Right atrium auricular region (tissue), 2 donors: ENCODE results near the gene TSPAN8. TPM values are rescaled to one million over a fixed set of nuclear protein-coding genes. Genes with fewer than 3 reads are reported as not detected.

Source experiments
- DNase-seq: peaks from one replicate; pipeline ENCODE4 v3.0.0-alpha.2; 2019; ENCODE audit warnings: low spot score
- H3K27ac ChIP-seq, 2 donors: fragments of 200-600 bp; sonication (generic); 1 replicate in 1 of 2; 2 replicates in 1 of 2; pipeline ENCODE4 v1.5.1; 2016 to 2019
- H3K27me3 ChIP-seq, 2 donors: fragments of 200-600 bp; sonication (generic); one replicate each; pipeline versions ENCODE4 v1.5.1 to v1.6.0; 2017 to 2019
- H3K36me3 ChIP-seq: fragments of 200-600 bp; sonication (generic); one replicate; pipeline ENCODE4 v1.5.1; 2016
- H3K4me1 ChIP-seq, 2 donors: fragments of 200-600 bp; sonication (generic); one replicate each; pipeline versions ENCODE4 v1.5.1 to v1.6.0; 2017 to 2019
- H3K4me3 ChIP-seq, 2 donors: fragments of 200-600 bp; sonication (generic); 1 replicate in 1 of 2; 2 replicates in 1 of 2; pipeline ENCODE4 v1.5.1; 2017 to 2019; ENCODE audit warnings: mild to moderate bottlenecking in 1 of 2, moderate library complexity in 1 of 2
- H3K9me3 ChIP-seq, 2 donors: fragments of 200-600 bp; sonication (generic); one replicate each; pipeline ENCODE4 v1.5.1; 2019
- total RNA-seq, 2 donors: library from RNA; depleted of rRNA; stranded (reverse); fragments of >200 nt; gene quantifications; one replicate each; pipeline ENCODE4 v1.1.0, GENCODE V29; 2016
- TF ChIP-seq, protein P1 (sequence below), 2 donors: fragments of 200-600 bp; sonication (generic); IDR thresholded peaks; one replicate each; pipeline ENCODE4 v1.5.1; 2019; ENCODE audit warnings: antibody characterized with exemption in 2 of 2

TSPAN8 gene
- total RNA-seq, 2 donors from 2014 or later, result 2.2 to 2.8 TPM

DNA sequence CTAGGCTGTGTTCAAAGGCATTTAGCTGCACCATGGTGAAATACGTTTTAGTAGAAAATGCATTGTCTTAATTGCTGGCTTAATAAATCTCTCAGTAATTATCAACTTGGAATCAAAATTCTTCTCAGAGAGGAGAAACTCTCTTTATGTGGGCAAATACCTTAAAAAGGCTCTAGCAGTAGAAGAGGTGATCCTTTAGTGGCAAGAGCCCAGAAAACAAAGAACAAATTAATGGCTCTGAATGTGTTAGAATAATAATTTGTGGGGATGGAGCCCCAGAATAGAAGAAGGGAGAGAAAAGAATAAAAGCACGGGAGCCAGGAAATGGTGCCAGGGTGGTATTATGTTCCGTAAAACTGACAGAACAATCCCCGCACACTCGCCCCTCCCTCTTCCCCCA lies 14.8 kb downstream of the TSPAN8 start:
- H3K27me3 ChIP-seq, result no peaks in the 10 kb centered on the region
- H3K4me3 ChIP-seq, result no peak overlapping the region
- no peak for DNase-seq
- H3K27ac ChIP-seq, result no peak overlapping the region
- no peaks in the 10 kb centered on the region for H3K9me3 ChIP-seq
- TF ChIP-seq, protein P1, sequence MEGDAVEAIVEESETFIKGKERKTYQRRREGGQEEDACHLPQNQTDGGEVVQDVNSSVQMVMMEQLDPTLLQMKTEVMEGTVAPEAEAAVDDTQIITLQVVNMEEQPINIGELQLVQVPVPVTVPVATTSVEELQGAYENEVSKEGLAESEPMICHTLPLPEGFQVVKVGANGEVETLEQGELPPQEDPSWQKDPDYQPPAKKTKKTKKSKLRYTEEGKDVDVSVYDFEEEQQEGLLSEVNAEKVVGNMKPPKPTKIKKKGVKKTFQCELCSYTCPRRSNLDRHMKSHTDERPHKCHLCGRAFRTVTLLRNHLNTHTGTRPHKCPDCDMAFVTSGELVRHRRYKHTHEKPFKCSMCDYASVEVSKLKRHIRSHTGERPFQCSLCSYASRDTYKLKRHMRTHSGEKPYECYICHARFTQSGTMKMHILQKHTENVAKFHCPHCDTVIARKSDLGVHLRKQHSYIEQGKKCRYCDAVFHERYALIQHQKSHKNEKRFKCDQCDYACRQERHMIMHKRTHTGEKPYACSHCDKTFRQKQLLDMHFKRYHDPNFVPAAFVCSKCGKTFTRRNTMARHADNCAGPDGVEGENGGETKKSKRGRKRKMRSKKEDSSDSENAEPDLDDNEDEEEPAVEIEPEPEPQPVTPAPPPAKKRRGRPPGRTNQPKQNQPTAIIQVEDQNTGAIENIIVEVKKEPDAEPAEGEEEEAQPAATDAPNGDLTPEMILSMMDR (IDR thresholded peaks at IDR 0.05), result no peak
- no peaks in the 10 kb centered on the region for H3K36me3 ChIP-seq
- H3K4me1 ChIP-seq, result no peaks in the 10 kb centered on the region

DNA sequence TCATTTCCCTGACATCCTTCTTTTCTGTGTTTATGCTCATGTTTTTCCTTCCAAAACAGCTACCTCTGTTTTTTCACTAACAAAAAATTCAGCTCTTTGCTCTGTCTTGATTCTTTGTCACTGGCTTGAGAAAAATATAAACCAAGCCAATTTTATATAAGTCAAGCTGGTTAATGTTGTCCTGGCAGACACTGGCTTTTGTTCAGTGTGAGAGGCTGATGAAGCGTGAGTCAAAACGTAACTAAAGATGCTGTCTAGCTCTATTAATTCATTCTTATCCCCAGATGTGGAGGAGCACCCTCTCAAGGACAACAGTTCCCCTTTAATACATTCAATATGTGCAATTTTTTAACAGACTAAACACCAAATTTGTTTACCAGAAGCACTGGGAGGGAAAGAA lies 15.8 kb downstream of the TSPAN8 start:
- TF ChIP-seq, protein P1 (IDR thresholded peaks at IDR 0.05), result no peak
- peak overlapping the region in 1 of 2 donors; percentile 59 for H3K27ac ChIP-seq

DNA sequence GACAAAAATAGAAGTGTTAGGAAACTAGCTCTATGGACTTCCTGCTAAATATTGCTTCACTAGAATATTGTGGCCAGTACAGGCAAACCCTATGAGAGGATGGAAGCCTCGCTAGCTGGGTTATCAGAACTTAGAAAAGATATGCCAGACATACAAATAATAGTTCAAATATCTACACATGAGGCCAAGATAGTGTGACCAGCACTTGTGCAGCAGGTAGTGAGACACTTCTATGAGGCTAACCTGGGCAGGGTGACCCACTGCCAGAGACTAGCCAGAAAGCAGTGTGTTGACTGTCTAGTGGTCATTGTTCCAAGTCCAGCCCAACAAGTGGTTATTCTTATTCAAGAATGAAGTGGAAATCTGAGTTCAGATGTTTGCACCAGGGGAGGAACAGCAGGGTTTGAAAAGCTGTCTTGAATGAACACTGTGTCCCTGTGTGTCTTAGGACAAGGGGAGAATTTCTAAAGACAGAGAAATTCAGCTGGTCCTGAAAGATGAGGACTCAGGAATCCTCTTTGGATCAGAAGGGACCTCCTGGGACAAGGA lies 16.3 kb downstream of the TSPAN8 start:
- TF ChIP-seq, protein P1 (IDR thresholded peaks at IDR 0.05), result no peak
- H3K27ac ChIP-seq, result peak overlapping the region in 1 of 2 donors; percentile 59
- no peaks in the 10 kb centered on the region for H3K4me1 ChIP-seq
- no peak overlapping the region for H3K4me3 ChIP-seq
- no peaks in the 10 kb centered on the region for H3K9me3 ChIP-seq
- no peaks in the 10 kb centered on the region for H3K27me3 ChIP-seq
- no peaks in the 10 kb centered on the region for H3K36me3 ChIP-seq
- DNase-seq, result no peak

More for the DNA sequence above, 15.8 kb downstream of the TSPAN8 start:
- Histone ChIP-seq H3K36me3 (no peaks in the 10 kb centered on the region), H3K9me3 (no peaks in the 10 kb centered on the region), H3K27me3 (no peaks in the 10 kb centered on the region), H3K4me3 (no peak overlapping the region), H3K4me1 (no peaks in the 10 kb centered on the region)
- no peak for DNase-seq

GRCh38 chr12:71139153-71139735 lies 18.6 kb downstream of the TSPAN8 start:
- Histone ChIP-seq H3K27me3 (no peaks in the 10 kb centered on the region), H3K4me3 (no peak overlapping the region), H3K4me1 (no peaks in the 10 kb centered on the region), H3K36me3 (no peaks in the 10 kb centered on the region), H3K27ac (no peak overlapping the region), H3K9me3 (no peaks in the 10 kb centered on the region)
- TF ChIP-seq, protein P1 (IDR thresholded peaks at IDR 0.05), result no peak
- no peak for DNase-seq

GRCh38 chr12:71138011-71138410 lies 19.8 kb downstream of the TSPAN8 start:
- Histone ChIP-seq H3K4me3 (no peak overlapping the region), H3K9me3 (no peaks in the 10 kb centered on the region), H3K36me3 (no peaks in the 10 kb centered on the region), H3K4me1 (no peaks in the 10 kb centered on the region), H3K27ac (no peak overlapping the region), H3K27me3 (no peaks in the 10 kb centered on the region)
- no peak for DNase-seq
- TF ChIP-seq, protein P1 (IDR thresholded peaks at IDR 0.05), result no peak

GRCh38 chr12:71135812-71136176 lies 22.0 kb downstream of the TSPAN8 start:
- no peaks in the 10 kb centered on the region for H3K9me3 ChIP-seq
- no peaks in the 10 kb centered on the region for H3K27me3 ChIP-seq
- no peak overlapping the region for H3K27ac ChIP-seq
- H3K4me1 ChIP-seq, result no peaks in the 10 kb centered on the region
- H3K4me3 ChIP-seq, result no peak overlapping the region
- no peak for DNase-seq
- TF ChIP-seq, protein P1 (IDR thresholded peaks at IDR 0.05), result no peak
- no peaks in the 10 kb centered on the region for H3K36me3 ChIP-seq
